ENCODE measurements around the gene HINT1. TPM values are rescaled to one million over a fixed set of nuclear protein-coding genes. Genes with fewer than 3 reads are reported as not detected.

The HINT1 gene
- total and polyA plus RNA-seq, 8 donors, result 47.9 to 168 (median 77.5) TPM

GRCh38 chr5:131182839-131183238, 17.8 kb upstream of the HINT1 start:
- H3K9me3 ChIP-seq, result no peaks in the 10 kb centered on the region
- TF ChIP-seq CTCF (IDR thresholded peaks at IDR 0.05), result no peak
- no peaks in the 10 kb centered on the region for H3K27me3 ChIP-seq
- peaks cover 0 to 5% (median 0%) of the 10 kb centered on the region in 3 donors for H3K36me3 ChIP-seq
- FAIRE-seq, result peak; percentile 43
- intact Hi-C loops (cut with DNase I), result no loop called here
- no peak for ATAC-seq
- no peaks in the 10 kb centered on the region for H3K4me1 ChIP-seq
- H3K27ac ChIP-seq, result no peak overlapping the region
- H3K4me3 ChIP-seq, result no peak overlapping the region
- DNase-seq, result no peak

- ATAC-seq, result no peak
Measured at GRCh38 chr5:131180407-131180806, 15.4 kb upstream of the HINT1 start.

GRCh38 chr5:131171276-131171810, 6.3 kb upstream of the HINT1 start:
- FAIRE-seq (no peak), ATAC-seq (peak in 2 of 4 donors; percentile 4 to 11), DNase-seq (no peak)
- peaks cover 3 to 7% (median 6%) of the 10 kb centered on the region in 3 donors for H3K4me1 ChIP-seq
- WGBS, 2 donors, result 1 to 3% methylated on average over 11 of the region's 11 CpGs
- intact Hi-C loops (cut with DNase I), result loop anchor here in 1 of 3 donors (10.0 kb wide), 1 partner anchor 233 kb away; no protein-coding TSS in a partner anchor
- peak overlapping the region; percentile 29 to 82 (median 62) for H3K27ac ChIP-seq
- peak overlapping the region; percentile 40 to 61 (median 45) for H3K4me3 ChIP-seq
- no peak for TF ChIP-seq CTCF (IDR thresholded peaks at IDR 0.05)
- no peaks in the 10 kb centered on the region for H3K36me3 ChIP-seq
- no peaks in the 10 kb centered on the region for H3K9me3 ChIP-seq
- H3K27me3 ChIP-seq, result no peaks in the 10 kb centered on the region

More at GRCh38 chr5:131180407-131180806, 15.4 kb upstream of the HINT1 start:
- no peak for DNase-seq
- intact Hi-C loops (cut with DNase I), result no loop called here
- Histone ChIP-seq H3K4me3 (no peak overlapping the region), H3K27ac (no peak overlapping the region), H3K9me3 (no peaks in the 10 kb centered on the region), H3K36me3 (peaks cover 0 to 5% (median 0%) of the 10 kb centered on the region in 3 donors), H3K4me1 (no peaks in the 10 kb centered on the region), H3K27me3 (no peaks in the 10 kb centered on the region)
- no peak for FAIRE-seq
- no peak for TF ChIP-seq CTCF (IDR thresholded peaks at IDR 0.05)

- TF ChIP-seq CTCF (IDR thresholded peaks at IDR 0.05), result no peak
- Histone ChIP-seq H3K9me3 (no peaks in the 10 kb centered on the region), H3K36me3 (no peaks in the 10 kb centered on the region), H3K4me1 (peaks cover 3 to 9% (median 6%) of the 10 kb centered on the region in 3 donors), H3K27ac (peak within 1 kb of the TSS; percentile 29 to 82 (median 62)), H3K4me3 (peak within 1 kb of the TSS; percentile 40 to 61 (median 45)), H3K27me3 (no peaks in the 10 kb centered on the region)
- ATAC-seq (peak; percentile 97 to 99 (median 98)), DNase-seq (peak; percentile 84 to 98 (median 96)), FAIRE-seq (peak; percentile 97)
- intact Hi-C loops (cut with DNase I), result loop anchor here in 1 of 3 donors (10.0 kb wide), 1 partner anchor 234 kb away; no protein-coding TSS in a partner anchor
- 0% methylated on average over 42 of the region's 42 CpGs for WGBS, 2 donors
Measured at GRCh38 chr5:131170540-131171275, 5.7 kb upstream of the HINT1 start, which contains the start of gene LYRM7. LYRM7 (plus strand) TSS chr5:131170944; CDS start chr5:131171021, 77 bp downstream.

All from pancreas (tissue), 10 donors.